NOMO-1 treated with dmso at 0.1 percent for 144 hours (cell line): ENCODE results near the gene ROCK2.
A peak's percentile ranks its signal among the peaks of the same experiment; 100 is the strongest.

Source experiments
- DNase-seq: peaks from one replicate; lab custom pipeline; 2025; ENCODE audit not compliant: unreplicated experiment; lab: John Stamatoyannopoulos, UW

Gene ROCK2

DNA sequence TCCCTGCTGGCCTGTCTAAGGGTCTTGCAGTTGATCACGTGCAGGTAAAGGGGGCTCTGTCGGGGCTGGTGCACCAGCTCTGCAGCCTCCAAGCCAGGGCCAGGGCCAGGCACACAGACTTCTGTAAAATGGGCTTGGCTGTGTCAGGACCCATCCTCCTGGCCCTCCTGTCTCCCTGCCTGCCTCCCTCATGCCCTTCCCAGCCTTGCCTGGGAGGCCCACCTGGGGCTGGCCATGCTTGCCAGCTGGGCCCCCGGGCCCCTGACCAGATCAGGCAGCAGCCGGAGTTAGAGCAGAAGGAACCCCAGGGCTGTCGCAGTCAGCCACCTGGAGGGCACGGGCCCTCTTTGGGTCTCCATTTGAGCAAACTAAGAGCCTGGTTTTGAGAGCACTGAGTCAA, 187.1 kb downstream of the ROCK2 start:
- DNase-seq: no peak

GRCh38 chr2:11156396-11157075, 187.9 kb downstream of the ROCK2 start:
- no peak for DNase-seq

DNA sequence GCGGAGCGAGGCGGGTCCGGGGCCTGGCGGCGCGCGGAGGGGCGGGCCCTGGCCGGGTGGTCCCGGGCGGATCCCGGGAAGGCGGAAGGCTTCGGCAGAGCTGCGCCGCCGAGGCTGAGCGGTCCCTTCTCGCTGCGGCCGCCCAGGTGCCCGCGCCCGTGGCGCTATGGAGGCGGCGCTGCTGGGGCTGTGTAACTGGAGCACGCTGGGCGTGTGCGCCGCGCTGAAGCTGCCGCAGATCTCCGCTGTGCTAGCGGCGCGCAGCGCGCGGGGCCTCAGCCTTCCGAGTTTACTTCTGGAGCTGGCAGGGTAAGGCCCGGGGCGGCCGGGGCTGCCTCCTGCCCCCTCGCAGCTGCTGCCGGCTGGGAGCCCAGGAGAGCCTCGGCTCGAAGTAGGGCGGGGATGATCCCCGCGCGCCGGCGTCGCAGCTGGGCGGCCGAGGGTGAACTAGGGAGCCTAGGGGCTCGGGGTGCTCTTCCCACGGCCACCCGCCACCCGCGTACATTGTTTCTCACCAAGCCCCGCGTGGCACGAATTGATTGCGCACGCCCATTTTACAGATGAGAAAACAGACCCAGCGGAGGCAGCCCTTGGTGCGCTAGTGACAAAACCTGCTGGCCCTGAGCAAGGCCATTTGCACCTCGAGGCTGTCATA, 188.9 kb downstream of the ROCK2 start, which contains the start of gene SLC66A3:
SLC66A3 (plus strand) TSS at position 87 of the 655 bp plus-strand sequence; CDS start at position 167, 80 bp downstream.
- peak; percentile 83 for DNase-seq

DNA sequence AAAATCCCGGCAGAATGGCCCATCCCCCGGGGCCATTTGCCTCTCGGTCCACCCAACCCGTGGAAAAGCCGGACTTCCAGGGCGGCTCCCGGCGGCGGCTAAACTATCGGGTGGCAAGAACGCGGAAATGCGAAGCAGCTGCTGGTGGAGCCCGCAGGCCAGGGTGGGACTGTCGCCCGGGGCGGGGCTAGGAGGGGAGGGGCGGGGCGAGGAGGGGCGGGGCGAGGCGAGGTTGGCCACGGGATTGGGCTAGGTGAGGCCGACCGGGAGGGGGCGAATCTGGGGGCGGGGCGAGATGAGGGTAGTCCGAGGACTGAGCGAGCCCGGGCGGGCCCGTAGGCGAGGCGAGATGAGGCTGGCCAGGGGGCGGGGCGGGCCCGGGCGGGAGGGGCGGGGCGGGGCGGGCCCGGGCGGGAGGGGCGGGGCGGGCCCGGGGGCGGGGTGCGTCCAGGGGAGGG, 189.5 kb downstream of the ROCK2 start:
- DNase-seq: peak; percentile 83

DNA sequence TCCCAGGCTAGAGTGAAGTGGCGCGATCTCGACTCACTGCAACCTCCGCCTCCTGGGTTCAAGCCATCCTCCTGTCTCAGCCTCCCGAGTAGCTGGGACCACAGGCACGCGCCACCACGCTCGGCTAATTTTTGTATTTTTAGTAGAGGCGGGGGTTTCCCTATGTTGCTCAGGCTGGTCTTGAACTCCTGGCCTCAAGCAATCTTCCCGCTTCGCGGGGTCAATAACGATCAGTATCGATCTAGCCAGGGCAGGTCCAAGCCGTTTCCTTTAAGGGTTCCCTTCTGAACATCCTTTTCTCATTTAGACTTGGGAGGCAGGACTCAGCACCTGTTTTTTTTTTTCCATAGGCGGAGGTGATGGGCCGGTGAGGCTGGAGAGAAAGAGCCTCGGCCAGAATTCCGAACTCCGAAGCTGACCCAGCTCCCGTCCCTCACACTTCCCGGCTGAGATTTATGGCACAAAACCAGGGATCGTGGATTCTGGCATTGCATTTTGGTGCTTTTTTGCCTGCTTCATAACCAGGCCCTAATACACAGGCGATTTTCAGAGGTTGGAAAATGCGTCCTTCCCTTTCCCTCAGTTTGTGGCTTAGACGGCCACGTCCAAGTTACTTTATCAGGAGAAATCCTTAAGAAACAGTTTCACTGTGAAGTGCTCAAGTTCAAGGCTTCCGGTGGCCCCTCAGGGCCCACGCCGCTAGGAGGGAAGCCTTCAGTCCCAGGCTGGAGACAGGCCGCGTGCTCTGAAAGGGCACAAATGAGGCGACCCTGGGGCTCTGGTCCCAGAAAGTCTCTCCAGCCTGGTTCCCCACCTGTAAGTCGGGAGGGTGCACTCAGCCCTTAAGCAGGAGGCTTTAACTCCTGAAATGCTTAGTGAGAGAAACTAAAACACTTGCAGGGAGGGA, 190.2 kb downstream of the ROCK2 start:
- no peak for DNase-seq

GRCh38 chr2:11152591-11152990, 191.8 kb downstream of the ROCK2 start:
- no peak for DNase-seq

GRCh38 chr2:11147263-11147662, 197.2 kb downstream of the ROCK2 start:
- DNase-seq: no peak

DNA sequence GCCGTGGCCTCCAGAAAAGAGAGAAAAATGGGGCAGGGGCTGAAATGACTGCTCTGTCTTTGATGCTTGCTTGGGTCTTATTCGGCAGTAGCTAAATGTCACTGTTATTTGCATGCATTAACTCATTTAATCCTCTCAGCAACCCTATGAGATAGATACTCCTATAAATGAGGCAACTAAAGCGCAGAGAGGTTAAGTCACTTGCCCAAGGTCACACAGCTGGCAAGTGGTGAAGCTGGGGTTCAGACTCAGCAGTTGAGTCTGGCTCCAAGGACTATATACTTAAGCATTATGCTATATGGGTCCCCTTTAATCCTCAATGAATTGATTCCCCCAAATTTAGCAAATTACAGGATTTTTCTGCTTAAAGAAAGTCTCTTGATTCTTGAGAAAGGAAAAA, 198.4 kb downstream of the ROCK2 start:
- no peak for DNase-seq

DNA sequence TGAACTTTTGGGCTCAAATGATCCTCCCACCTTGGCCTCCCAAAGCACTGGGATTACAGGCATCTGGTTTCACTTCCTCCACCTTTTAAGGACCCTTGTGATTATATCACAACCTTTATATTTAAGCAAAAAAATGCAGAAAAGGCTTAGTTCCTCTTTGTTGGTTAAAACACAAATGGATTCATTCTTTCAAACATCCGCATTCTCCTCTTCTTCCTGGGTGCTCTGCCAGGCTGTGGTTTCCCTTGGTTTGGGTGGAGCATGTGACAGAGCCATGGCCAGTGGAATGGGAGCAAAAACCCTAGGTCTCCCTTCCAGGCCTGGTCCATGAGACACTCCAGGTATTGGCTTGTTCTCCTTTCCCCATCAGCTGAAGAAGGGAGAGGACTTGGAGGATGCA, 199.1 kb downstream of the ROCK2 start:
- peak; percentile 59 for DNase-seq

DNA sequence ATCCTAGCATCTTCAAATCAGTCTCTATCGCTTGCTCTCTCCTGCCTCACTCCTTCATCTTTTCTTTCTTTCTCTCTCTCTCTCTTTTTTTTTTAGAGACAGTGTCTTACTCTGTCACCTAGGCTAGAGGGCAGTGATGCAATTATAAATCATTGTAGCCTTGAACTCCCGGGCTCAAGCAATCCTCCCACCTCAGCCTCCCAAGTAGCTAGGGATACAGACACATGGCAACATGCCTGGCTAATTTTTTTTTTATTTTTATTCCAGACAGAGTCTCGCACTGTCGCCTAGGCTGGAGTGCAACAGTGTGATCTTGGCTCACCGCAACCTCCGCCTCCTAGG, 199.7 kb downstream of the ROCK2 start:
- no peak for DNase-seq

GRCh38 chr2:11144077-11144737, 200.2 kb downstream of the ROCK2 start:
- no peak for DNase-seq

DNA sequence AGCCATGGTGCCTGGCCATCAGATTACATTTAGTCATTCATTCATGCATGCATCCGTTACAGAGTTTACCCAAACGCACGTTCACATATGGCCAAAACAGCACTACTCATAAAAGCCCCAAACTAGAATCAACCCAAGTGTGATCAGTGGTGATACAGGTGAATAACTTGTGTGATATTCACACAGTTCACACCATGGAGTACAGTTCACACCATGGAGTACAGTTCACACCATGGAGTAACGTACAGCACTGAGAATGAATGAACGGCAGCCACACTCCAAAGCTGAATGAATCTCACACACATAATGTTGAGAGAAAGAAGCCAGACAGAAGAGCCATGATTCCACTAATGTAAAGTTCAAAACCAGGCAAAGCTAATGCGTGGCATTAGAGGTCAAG, 201.4 kb downstream of the ROCK2 start:
- DNase-seq: no peak

GRCh38 chr2:11142330-11142729, 202.1 kb downstream of the ROCK2 start:
- DNase-seq: no peak

GRCh38 chr2:11141319-11141718, 203.1 kb downstream of the ROCK2 start:
- no peak for DNase-seq

DNA sequence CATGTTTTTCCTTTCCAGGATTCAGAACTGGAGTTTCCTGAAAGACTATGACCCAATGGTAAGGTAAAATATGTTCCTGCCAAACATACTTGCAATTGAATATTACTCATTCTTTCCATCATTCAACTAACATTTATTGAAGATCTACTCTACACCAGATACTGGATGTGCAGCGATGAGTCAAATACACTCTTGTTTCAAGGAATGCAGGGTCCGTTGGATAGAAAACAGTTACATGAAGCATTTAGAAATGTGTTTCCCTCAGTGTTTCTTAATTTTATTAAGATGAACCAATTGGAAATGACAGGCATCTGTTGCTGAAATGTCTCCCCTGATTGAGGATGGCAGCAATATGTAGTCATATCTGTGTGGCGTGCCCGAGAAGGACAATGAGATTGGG, 203.9 kb downstream of the ROCK2 start:
- no peak for DNase-seq

- DNase-seq: no peak
Measured at GRCh38 chr2:11134349-11134748, 210.1 kb downstream of the ROCK2 start.

GRCh38 chr2:11133936-11134320, 210.5 kb downstream of the ROCK2 start:
- no peak for DNase-seq

DNA sequence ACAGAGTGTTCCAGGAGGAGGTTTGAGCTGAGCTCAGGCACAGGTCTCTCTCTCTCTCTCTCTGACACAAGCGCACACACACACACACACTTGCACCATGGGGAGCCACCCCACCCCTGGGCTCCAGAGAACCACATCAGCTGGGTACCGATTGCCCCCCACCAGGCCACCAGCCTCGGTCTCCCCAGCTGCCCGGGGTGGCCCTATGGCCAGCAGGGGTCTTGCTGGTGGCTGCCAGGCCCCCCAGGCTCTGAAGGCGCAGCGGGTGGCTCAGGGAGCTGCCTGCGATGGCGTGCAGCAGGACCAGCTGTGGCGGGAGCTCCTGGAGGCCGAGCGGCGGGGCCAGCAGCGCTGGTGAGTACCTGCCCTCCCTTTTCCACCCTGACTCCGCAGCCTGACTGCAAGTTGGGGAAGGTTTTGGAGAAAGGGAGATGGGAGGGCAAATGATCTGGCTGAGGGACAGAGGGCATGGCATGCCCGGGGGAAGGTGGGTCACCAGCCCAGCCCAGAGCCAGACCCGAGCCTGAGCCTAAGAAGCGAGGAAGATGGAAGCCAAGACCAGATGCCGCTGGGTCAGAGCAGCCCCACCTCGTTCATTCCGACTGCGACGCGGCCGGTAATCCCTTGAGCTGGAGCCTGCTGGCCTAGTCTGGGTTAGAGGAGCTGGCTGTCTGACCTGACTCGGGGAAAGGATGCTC, 211.0 kb downstream of the ROCK2 start:
- DNase-seq: no peak

DNA sequence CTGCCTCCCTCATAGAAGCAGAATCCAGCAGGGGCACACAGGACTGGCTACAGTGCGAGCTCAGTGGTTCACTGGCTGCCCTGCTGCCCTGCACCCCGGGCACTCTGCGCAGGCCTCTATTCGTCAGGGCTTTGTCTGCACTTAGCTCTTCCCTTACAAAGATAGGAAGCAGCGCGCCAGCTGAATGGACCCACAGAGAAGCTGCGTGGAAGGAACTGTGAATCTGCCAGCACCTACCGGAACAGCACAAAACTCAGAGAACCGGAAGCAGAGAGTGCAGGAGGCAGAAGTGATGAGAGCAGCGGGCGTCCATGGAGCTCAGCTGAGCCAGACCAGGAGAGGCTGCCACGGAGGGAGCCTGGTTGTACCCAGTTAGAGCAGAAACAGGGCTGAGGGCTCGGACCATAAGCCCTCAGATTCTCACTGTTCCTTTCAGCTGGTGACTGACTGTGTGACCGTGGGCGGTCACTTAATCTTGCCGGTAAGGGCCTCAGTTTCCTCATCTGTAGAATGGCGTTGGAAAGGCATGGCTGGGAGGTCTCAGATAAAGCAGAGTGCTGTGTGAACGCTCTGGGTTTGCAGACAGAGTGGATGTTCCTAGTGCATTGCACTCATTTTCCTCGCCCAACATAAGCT, 212.3 kb downstream of the ROCK2 start:
- DNase-seq: no peak
